GM12891 (cell line): ENCODE data around the gene MRI1.

Experiments
- DNase-seq: peaks from one replicate; pipeline ENCODE4 v3.0.0; 2011; ENCODE audit warnings: low spot score; ENCODE audit not compliant: insufficient read length
- FAIRE-seq: peaks from 2 replicates; lab custom pipeline; 2011; peaks lifted over from hg19 to GRCh38; lab: Jason Lieb, UNC
- PAX5 ChIP-seq: IDR thresholded peaks from 2 replicates; pipeline ENCODE4 v1.6.1; 2011; ENCODE audit warnings: low read length, moderate library complexity, mild to moderate bottlenecking; ENCODE audit not compliant: insufficient read depth, severe bottlenecking
- POLR2A ChIP-seq: IDR thresholded peaks from 2 replicates; pipeline ENCODE4 v1.6.1; 2011; ENCODE audit warnings: low read depth, low read length, control low read depth
- POLR2AphosphoS5 ChIP-seq: IDR thresholded peaks from 2 replicates; pipeline ENCODE4 v1.6.1; 2011; ENCODE audit warnings: low read depth, low read length, control low read depth
- POU2F2 ChIP-seq: IDR thresholded peaks from 2 replicates; pipeline ENCODE4 v1.6.1; 2011; ENCODE audit warnings: low read depth, mild to moderate bottlenecking, control low read depth, low read length, moderate library complexity
- SPI1 ChIP-seq: IDR thresholded peaks from 2 replicates; pipeline ENCODE4 v1.6.1; 2011; ENCODE audit warnings: low read depth, low read length, control low read depth
- TAF1 ChIP-seq: IDR thresholded peaks from 2 replicates; pipeline ENCODE4 v1.6.1; 2011; ENCODE audit warnings: low read depth, low read length, control low read depth

Gene MRI1

DNA sequence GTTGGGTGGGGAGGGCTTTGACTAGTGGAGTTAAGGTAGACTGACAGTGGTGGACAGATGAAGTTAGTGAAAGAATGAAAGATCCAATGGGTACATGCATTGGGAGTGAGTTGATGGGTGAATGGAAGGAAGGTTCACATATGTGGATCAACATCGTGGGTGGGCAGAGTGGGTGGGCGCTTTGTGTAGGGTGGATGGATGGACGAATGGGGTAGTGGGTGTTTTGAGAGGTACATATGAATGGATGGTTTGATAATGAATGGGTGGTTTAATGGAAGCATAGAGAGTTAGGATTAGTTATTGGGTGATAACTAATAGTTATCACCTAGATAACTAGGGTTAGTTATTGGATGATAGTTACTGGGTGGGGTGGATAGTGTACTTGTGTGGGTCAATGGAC is 42.4 kb downstream of the MRI1 start:
- DNase-seq (no peak), FAIRE-seq (no peak)
- TF ChIP-seq PAX5, result no peak
- TF ChIP-seq SPI1, result no peak
- no peak for TF ChIP-seq POU2F2
- no peak for TF ChIP-seq TAF1
- TF ChIP-seq POLR2AphosphoS5, result no peak
- TF ChIP-seq POLR2A, result no peak

DNA sequence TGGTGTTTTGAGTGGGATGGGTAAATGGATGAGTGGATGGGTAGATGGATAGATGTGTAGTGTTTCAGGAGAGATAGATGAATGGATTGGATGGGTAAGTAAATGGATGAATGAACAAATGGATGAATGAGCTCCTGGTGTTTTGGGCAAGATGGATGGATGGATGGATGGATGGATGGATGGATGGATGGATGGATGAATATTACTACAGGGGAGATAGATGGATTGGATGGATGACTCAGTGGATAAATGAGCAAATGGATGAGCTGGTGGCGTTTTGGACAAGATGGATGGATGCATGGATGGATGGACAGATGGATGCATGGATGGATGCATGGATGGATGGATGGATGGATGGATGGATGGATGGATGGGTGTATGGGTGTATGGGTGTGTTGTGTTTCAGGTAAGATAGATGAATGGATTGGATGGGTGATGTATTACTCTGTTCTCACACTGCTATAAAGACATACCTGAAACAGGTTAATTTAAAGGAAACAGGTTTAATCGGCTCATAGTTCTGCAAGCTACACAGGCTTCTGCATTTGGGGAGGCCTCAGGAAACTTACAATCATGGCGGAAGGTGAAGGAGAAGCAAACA is 43.2 kb downstream of the MRI1 start:
- no peak for TF ChIP-seq POLR2A
- TF ChIP-seq POLR2AphosphoS5, result no peak
- no peak for TF ChIP-seq SPI1
- TF ChIP-seq PAX5, result no peak
- no peak for TF ChIP-seq TAF1
- TF ChIP-seq POU2F2, result no peak
- no peak for DNase-seq
- peak; percentile 45 for FAIRE-seq

DNA sequence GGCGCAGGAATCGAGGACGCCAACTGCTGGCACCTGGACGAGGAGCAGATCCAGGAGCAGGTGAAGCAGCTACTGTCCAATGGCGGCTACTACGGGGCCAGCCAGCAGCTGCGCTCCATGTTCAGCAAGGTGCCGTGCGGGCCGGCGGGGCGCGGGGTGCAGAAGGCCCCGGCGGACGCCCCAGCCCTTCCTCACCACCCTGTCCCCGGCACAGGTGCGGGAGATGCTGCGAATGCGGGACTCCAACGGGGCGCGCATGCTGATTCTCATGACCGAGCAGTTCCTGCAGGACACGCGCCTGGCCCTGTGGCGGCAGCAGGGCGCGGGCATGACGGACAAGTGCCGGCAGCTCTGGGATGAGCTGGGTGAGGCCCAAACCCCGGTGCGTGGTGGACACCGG is 44.5 kb downstream of the MRI1 start:
- no peak for TF ChIP-seq POLR2A
- TF ChIP-seq PAX5, result no peak
- no peak for TF ChIP-seq POLR2AphosphoS5
- TF ChIP-seq POU2F2, result no peak
- TF ChIP-seq SPI1, result no peak
- no peak for TF ChIP-seq TAF1
- no peak for FAIRE-seq
- no peak for DNase-seq

DNA sequence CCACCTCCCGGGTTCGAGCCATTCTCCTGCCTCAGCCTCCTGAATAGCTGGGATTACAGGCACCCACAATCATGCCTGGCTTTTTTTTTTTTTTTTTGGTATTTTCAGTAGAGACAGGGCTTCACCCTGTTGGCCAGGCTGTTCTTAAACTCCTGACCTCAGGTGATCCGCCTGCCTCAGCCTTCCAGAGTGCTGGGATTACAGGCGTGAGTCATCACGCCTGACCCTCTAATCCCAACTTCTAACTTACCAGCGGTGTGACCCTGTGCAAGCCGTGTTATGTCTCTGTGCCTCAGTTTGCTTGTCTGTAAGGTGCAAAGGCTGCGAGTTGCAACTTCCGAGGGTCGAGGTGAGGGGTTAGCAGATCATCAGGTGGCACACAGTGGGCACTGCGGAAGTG is 48.2 kb downstream of the MRI1 start:
- TF ChIP-seq PAX5 (no peak), TAF1 (no peak), SPI1 (no peak), POLR2A (no peak), POU2F2 (no peak), POLR2AphosphoS5 (no peak)
- DNase-seq (no peak), FAIRE-seq (no peak)

DNA sequence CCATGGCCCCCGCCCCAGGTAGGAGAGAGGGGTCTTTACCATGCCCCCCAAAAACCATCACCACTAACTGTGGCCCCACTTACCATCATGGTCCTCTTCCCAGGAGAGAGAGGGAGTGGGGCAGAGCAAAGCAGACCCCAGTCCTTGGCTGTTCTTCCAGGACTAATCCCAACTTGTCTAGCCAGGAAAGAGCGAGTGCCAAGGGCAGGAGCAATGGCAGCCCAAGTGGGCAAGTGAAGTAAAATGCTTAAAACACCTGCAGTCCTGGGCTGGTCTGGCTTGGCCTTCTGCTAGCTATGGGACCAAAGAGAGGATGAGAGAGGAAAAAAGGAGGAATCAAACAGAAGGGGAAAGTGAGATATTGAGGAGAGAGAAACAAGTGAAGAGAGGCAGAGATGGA is 48.8 kb downstream of the MRI1 start:
- FAIRE-seq, result no peak
- TF ChIP-seq POLR2AphosphoS5, result no peak
- TF ChIP-seq SPI1, result no peak
- TF ChIP-seq TAF1, result no peak
- TF ChIP-seq PAX5, result no peak
- TF ChIP-seq POU2F2, result no peak
- TF ChIP-seq POLR2A, result no peak
- no peak for DNase-seq

DNA sequence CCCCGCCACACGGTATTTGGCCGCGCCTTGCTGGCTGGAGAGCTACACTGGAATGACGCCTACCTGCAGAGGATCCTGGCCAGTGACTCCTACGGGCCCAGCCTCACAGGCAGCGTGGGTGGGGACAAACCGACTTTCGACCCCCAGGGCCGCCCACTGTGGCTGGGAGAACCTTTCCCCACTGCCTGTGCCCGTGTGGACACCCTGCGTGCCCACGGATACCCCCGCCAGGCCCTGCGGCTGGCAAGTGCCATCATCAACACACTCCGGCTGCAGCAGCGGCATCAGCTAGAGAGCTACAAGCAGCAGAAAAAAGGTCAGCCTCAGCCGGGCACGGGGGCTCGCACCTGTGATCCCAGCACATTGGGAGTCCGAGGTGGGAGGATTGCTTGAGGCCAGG is 50.2 kb downstream of the MRI1 start:
- FAIRE-seq (no peak), DNase-seq (no peak)
- TF ChIP-seq PAX5 (no peak), POLR2A (no peak), TAF1 (no peak), SPI1 (no peak), POU2F2 (no peak), POLR2AphosphoS5 (no peak)

DNA sequence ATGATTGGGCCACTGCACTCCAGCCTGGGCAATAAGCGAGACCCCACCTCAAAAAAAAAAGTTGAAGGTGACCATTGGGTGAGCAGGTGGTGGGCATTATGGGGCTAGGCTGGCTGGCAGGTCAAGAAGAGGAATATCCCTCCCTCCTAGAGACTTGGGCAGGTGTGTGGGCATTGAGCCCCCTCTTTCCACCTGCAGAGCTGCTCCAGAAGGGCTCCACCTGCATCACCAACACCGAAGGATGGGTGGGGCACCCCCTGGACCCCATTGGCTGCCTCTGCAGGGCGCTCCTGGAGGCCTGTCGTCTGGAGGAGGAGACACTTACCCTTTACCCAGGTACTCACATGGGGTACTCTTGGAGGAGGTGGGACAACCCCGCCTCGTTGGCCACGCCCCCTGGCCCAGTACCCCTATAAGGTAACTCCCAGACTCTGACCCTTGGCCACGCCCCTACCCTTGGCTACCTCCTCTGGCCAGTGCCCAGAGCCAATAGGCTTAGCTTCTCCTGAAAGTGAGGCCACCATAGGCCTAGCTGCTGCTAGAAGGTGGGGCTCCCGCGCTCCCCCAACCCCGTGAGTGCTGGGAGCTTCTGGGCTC is 52.8 kb downstream of the MRI1 start:
- DNase-seq (no peak), FAIRE-seq (no peak)
- no peak for TF ChIP-seq POLR2AphosphoS5
- no peak for TF ChIP-seq POLR2A
- TF ChIP-seq SPI1, result no peak
- no peak for TF ChIP-seq POU2F2
- TF ChIP-seq TAF1, result no peak
- no peak for TF ChIP-seq PAX5

DNA sequence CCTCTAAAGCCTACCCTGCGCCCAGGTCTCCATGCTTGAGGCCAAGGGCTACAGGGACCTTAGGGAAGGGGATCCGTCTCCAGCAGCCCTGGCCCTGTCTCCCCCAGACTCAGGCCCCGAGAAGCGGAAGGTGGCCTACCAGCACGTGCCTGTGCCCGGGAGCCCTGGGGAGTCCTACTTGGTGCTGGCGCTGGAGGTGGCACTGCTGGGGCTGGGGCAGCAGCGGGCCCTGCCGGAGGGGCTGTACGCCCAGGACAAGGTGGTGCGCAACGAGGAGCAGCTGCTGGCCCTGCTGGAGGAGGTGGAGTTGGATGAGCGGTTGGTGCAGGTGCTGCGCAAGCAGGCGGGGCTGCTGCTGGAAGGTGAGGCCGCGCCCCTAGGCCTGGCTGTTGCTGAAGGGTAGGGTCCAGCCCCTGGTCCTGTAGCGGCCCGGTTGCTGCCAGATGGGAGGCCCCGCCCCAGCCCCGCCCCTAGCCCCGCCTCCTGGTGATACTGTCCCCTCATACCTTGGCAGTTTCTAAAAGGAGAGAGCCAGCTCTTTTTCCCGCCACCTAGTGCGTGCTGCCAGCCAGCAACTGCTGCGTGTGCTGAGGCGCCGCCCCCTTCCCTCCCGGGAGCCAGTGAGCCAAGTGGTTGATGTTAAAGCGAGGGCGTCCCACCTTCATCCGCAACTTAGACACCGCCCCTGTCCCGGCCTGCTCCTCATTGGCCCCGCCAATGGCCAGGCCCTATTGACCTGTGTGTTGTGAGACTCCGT is 53.5 kb downstream of the MRI1 start:
- FAIRE-seq (no peak), DNase-seq (no peak)
- TF ChIP-seq POLR2AphosphoS5, result no peak
- TF ChIP-seq POLR2A, result no peak
- TF ChIP-seq POU2F2, result no peak
- TF ChIP-seq PAX5, result no peak
- TF ChIP-seq SPI1, result no peak
- no peak for TF ChIP-seq TAF1

DNA sequence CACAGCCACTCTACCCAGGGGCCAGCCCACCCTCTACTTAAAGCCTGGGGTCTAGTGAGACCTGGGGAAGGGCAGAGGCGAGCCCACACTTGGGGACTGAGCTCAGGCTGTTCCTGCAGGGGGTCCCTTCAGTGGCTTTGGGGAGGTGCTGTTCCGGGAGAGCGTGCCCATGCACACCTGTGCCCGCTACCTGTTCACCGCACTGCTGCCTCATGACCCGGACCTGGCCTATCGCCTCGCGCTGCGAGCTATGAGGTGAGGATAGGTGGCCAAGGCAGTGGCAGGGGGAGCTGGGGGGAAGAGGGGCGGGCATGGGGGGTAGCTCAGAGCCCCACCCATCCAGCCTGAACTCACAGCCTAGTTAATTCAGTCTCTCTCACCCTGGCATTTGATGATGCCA is 54.9 kb downstream of the MRI1 start:
- DNase-seq (no peak), FAIRE-seq (no peak)
- no peak for TF ChIP-seq PAX5
- no peak for TF ChIP-seq POLR2A
- TF ChIP-seq TAF1, result no peak
- TF ChIP-seq POU2F2, result no peak
- no peak for TF ChIP-seq POLR2AphosphoS5
- TF ChIP-seq SPI1, result no peak

DNA sequence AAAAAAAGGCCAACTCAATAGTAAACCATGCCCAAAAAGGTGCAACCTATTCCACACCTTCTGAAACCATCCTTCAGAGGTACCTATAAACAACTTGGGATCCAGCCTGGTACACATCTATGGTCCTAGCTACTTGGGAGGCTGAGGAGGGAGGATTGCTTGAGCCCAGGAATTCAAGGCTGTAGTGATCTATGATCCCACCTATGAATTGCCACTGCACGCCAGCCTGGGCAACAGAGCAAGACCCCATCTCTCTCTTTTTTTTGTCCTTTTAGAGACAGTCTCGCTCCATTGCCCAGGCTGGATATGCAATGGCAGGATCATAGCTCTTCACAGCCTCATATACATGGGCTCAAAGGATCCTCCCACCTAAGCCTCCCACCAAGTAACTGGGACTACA is 57.0 kb downstream of the MRI1 start:
- TF ChIP-seq TAF1 (no peak), SPI1 (no peak), PAX5 (no peak), POU2F2 (no peak), POLR2AphosphoS5 (no peak), POLR2A (no peak)
- no peak for DNase-seq
- FAIRE-seq, result no peak
